ENCODE measurements around the gene CERS6. TPM values are rescaled to one million over a fixed set of nuclear protein-coding genes. Genes with fewer than 3 reads are reported as not detected.

CERS6 gene
- total and polyA plus RNA-seq, 2 experiments from 2014 or later, result 7.4 to 35.0 TPM

- H3K79me2 ChIP-seq (replicated peaks; ENCODE audit: insufficient read depth), result peaks cover 50% of the 10 kb centered on the region
- H3K27ac ChIP-seq (ENCODE audit: low read depth), result no peak overlapping the region
- Mint-ChIP-seq H3K27ac (no peak overlapping the region), H3K27me3 (ENCODE audit: insufficient read depth, low read depth, poor library complexity) (peaks cover 7% of the 10 kb centered on the region), H3K9me3 (peaks cover 32% of the 10 kb centered on the region), H3K4me3 (no peak overlapping the region), H3K4me1 (peaks cover 15% of the 10 kb centered on the region), H3K36me3 (ENCODE audit: low read depth) (peaks cover 36% of the 10 kb centered on the region)
- H2AFZ ChIP-seq, result no peak overlapping the region
- DNase-seq (ENCODE audit: low spot score), result no peak
- TF ChIP-seq STAT1 (IDR thresholded peaks at IDR 0.05; ENCODE audit: unreplicated experiment) (no peak), ZNF331 (CRISPR knock-in tag; IDR thresholded peaks at IDR 0.05; ENCODE audit: low read depth) (no peak), ETS1 (IDR thresholded peaks at IDR 0.05) (no peak), CREB1 (CRISPR knock-in tag; IDR thresholded peaks at IDR 0.05; ENCODE audit: low read depth) (no peak), EZH2phosphoT487 (IDR thresholded peaks at IDR 0.05; ENCODE audit: unreplicated experiment) (no peak), NANOG (IDR thresholded peaks at IDR 0.05; ENCODE audit: borderline replicate concordance) (no peak), ZNF462 (CRISPR knock-in tag; IDR thresholded peaks at IDR 0.05) (no peak), REST (IDR thresholded peaks at IDR 0.05; ENCODE audit: unreplicated experiment) (no peak), JUNB (IDR thresholded peaks at IDR 0.05; ENCODE audit: unreplicated experiment) (no peak)
- H3K4me1 ChIP-seq (ENCODE audit: insufficient read depth), result no peaks in the 10 kb centered on the region
- H3K36me3 ChIP-seq (ENCODE audit: insufficient read depth), result no peaks in the 10 kb centered on the region
- no peaks in the 10 kb centered on the region for H3F3A ChIP-seq (replicated peaks; ENCODE audit: low read depth)
- ATAC-seq, result no peak
- no peaks in the 10 kb centered on the region for H3K27me3 ChIP-seq (ENCODE audit: insufficient read depth)
- H3K9me2 ChIP-seq (ENCODE audit: insufficient read depth), result no peaks in the 10 kb centered on the region
- no peak overlapping the region for H3K4me2 ChIP-seq
- H3K4me3 ChIP-seq, result no peak overlapping the region
- no peaks in the 10 kb centered on the region for H4K20me1 ChIP-seq (replicated peaks; ENCODE audit: insufficient read depth)
Measured at GRCh38 chr2:168604252-168604651, 148.2 kb downstream of the CERS6 start.
